ENCODE measurements around the gene NOVA2.

NOVA2 gene

DNA sequence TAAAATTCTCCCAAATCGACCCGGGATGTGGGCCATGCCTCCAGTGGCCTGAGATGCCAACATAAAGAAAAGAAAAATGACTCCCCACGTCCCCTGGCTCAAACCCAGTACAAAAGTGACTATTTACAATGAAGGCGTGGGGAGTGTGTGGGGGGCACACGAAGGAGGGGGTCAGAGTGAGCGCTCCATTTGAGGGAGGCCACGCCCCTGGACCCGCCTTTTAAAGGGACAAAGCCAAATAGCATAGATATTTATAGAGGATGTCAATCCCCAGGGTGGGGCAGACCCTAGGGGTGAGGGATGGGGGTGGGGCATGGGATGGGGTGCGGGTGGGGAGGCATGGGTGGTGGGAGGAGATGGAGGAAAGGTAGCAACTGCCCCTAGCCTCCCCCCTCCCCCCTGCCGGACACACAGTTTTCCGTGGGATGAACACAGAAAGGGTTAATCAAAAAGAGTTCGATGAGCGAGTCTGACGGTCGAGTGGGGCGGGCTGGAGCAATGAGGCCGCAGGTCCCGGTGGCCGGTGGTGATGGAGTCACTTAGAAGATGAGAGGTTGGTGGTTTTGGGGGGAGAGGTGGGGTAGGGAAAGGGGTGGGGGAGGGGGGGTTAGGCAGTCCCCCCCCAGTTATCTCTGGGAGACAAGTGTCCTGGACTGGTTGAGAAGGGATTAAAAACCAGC, 39.0 kb downstream of the NOVA2 start:
- H3K9ac ChIP-seq = no peak overlapping the region
- H3K36me3 ChIP-seq (ENCODE audit: insufficient read depth) = no peaks in the 10 kb centered on the region
- no peaks in the 10 kb centered on the region for H4K20me1 ChIP-seq (ENCODE audit: insufficient read depth)
- peaks cover 88% of the 10 kb centered on the region for H3K27me3 ChIP-seq (ENCODE audit: insufficient read depth, low read depth)
- H3K4me2 ChIP-seq = no peak overlapping the region
- TF ChIP-seq, protein P1, sequence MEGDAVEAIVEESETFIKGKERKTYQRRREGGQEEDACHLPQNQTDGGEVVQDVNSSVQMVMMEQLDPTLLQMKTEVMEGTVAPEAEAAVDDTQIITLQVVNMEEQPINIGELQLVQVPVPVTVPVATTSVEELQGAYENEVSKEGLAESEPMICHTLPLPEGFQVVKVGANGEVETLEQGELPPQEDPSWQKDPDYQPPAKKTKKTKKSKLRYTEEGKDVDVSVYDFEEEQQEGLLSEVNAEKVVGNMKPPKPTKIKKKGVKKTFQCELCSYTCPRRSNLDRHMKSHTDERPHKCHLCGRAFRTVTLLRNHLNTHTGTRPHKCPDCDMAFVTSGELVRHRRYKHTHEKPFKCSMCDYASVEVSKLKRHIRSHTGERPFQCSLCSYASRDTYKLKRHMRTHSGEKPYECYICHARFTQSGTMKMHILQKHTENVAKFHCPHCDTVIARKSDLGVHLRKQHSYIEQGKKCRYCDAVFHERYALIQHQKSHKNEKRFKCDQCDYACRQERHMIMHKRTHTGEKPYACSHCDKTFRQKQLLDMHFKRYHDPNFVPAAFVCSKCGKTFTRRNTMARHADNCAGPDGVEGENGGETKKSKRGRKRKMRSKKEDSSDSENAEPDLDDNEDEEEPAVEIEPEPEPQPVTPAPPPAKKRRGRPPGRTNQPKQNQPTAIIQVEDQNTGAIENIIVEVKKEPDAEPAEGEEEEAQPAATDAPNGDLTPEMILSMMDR (conservative IDR thresholded peaks at IDR 0.05; ENCODE audit: low read depth, low read length) = no peak
- H2AFZ ChIP-seq (ENCODE audit: low read depth) = no peak overlapping the region
- H3K79me2 ChIP-seq (ENCODE audit: insufficient read depth, low read depth) = no peaks in the 10 kb centered on the region
- H3K4me1 ChIP-seq (ENCODE audit: low read depth, poor library complexity, severe bottlenecking) = no peaks in the 10 kb centered on the region
- H3K4me3 ChIP-seq (IDR thresholded peaks at IDR 0.05; ENCODE audit: insufficient read depth, low read depth, low read length) = no peak overlapping the region
- H3K27ac ChIP-seq = no peak overlapping the region

DNA sequence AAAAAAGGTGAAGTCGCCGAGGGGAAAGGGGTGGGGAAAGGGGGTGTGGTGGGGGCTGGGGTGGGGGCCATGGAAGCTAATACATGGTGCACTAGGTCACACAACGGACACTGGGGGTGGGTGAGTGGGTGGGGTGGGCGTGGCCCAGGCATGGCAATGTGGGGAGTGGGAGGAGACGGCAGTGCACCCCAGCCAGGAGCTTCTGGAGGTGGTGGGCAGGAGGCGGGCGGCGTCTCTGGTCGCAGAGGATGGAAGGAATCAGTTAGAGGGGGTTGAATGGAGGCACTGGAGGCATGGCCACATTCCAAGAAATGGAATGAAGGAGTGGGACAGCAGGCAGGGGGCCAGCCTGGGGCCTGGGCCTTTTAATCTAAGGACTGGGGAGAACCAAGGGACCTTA, 39.9 kb downstream of the NOVA2 start:
- Histone ChIP-seq H3K4me2 (no peak overlapping the region), H4K20me1 (ENCODE audit: insufficient read depth) (no peaks in the 10 kb centered on the region), H3K4me1 (ENCODE audit: low read depth, poor library complexity, severe bottlenecking) (no peaks in the 10 kb centered on the region), H3K36me3 (ENCODE audit: insufficient read depth) (no peaks in the 10 kb centered on the region), H3K79me2 (ENCODE audit: insufficient read depth, low read depth) (no peaks in the 10 kb centered on the region), H2AFZ (ENCODE audit: low read depth) (no peak overlapping the region), H3K27me3 (ENCODE audit: insufficient read depth, low read depth) (peaks cover 96% of the 10 kb centered on the region), H3K4me3 (IDR thresholded peaks at IDR 0.05; ENCODE audit: insufficient read depth, low read depth, low read length) (no peak overlapping the region), H3K9ac (no peak overlapping the region), H3K27ac (no peak overlapping the region)
- TF ChIP-seq, protein P1 (conservative IDR thresholded peaks at IDR 0.05; ENCODE audit: low read depth, low read length) = no peak

DNA sequence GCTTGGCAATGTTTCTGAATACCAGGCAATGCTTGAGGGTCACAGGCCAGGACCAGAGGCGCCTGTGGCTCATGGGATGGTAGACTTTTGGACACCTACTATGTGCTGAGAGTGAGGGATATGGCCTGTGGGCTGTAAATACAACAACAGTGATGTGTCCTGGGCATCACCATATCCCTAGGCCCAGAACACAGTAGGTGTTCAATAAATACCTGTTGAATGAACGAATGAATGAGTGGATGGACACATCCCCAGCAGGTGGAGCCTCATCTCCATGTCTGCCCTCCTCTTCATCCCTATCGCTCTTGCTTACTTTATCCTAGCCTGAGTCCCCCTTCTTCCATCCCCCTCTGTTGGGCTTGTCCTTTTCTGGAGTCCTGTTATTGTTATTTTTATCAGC, 42.6 kb downstream of the NOVA2 start:
- Histone ChIP-seq H3K4me1 (ENCODE audit: low read depth, poor library complexity, severe bottlenecking) (peaks cover 4% of the 10 kb centered on the region), H3K36me3 (ENCODE audit: insufficient read depth) (no peaks in the 10 kb centered on the region), H3K9ac (no peak overlapping the region), H2AFZ (ENCODE audit: low read depth) (no peak overlapping the region), H3K27ac (no peak overlapping the region), H4K20me1 (ENCODE audit: insufficient read depth) (no peaks in the 10 kb centered on the region), H3K79me2 (ENCODE audit: insufficient read depth, low read depth) (no peaks in the 10 kb centered on the region), H3K4me2 (no peak overlapping the region), H3K4me3 (IDR thresholded peaks at IDR 0.05; ENCODE audit: insufficient read depth, low read depth, low read length) (no peak overlapping the region), H3K27me3 (ENCODE audit: insufficient read depth, low read depth) (peaks cover 75% of the 10 kb centered on the region)
- TF ChIP-seq, protein P1 (conservative IDR thresholded peaks at IDR 0.05; ENCODE audit: low read depth, low read length) = no peak

DNA sequence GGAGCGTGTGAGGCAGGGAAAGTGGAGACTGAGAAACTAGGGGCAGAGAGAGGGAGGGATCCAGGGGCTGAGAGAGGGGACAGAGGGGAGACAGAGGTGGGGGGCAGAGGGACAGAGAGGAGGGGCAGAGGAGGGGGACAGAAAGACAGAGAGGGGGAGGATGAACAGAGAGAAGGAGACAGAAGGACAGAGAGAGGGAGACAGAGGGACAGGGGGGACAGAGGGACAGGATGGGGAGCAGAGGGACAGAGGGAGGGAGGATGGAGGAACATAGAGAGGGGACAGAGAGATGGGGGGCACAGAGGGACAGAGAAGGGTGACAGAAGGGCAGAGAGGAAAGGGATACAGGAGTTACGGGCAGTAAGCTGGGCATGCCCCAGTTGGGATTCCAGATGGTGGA, 44.4 kb downstream of the NOVA2 start:
- Histone ChIP-seq H4K20me1 (ENCODE audit: insufficient read depth) (no peaks in the 10 kb centered on the region), H3K4me3 (IDR thresholded peaks at IDR 0.05; ENCODE audit: insufficient read depth, low read depth, low read length) (no peak overlapping the region), H3K9ac (no peak overlapping the region), H3K36me3 (ENCODE audit: insufficient read depth) (no peaks in the 10 kb centered on the region), H3K79me2 (ENCODE audit: insufficient read depth, low read depth) (no peaks in the 10 kb centered on the region), H3K4me1 (ENCODE audit: low read depth, poor library complexity, severe bottlenecking) (peaks cover 4% of the 10 kb centered on the region), H3K27ac (no peak overlapping the region), H2AFZ (ENCODE audit: low read depth) (no peak overlapping the region), H3K27me3 (ENCODE audit: insufficient read depth, low read depth) (peaks cover 59% of the 10 kb centered on the region), H3K4me2 (no peak overlapping the region)
- TF ChIP-seq, protein P1 (conservative IDR thresholded peaks at IDR 0.05; ENCODE audit: low read depth, low read length) = no peak
